Suppressor macrophage treated with lipopolysaccharide for 4 hours (primary cell): ENCODE measurements around the gene KIF5A.

Experiments
- DNase-seq: peaks from one replicate; pipeline ENCODE4 v3.0.0-alpha.2; 2020

The KIF5A gene

DNA sequence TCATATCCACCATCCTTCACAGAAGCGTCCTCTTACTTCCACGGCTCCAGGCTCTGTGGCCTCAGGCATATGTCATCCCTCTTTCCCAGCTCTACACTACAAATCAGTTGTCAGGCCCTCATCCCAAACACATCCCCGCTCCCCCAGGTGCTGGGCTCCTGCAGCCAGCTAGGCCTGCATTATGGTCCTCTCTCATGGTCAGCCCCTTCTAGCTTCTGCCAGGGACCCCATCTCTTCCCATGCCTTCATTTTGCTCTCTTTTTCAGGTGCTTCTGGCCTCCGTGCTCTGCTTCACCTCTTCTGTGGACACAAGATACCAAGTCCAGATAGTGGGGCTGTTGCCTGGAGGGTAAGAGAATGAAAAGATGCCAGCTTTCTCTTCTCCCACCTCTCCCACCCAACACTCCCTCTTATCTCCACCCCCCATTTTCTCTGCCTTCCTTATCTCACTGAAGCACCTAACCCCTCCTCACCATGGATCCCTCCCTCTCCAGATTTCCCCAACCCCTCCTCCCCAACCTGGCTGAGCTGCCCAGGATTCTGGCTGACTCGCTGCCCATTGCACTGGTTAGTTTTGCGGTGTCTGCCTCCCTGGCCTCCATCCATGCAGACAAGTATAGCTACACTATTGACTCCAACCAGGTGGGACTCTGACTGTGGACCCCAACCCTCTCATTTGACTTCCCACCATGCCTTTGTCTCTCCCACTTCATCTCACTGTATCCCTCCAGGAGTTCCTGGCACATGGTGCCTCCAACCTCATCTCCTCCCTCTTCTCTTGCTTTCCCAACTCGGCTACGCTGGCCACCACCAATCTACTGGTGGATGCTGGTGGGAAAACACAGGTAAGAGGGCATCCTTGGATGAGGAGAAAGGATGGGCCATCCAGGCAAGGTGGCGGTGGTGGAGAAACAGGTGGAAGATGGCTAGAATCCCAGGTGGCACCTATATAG is 72.7 kb downstream of the KIF5A start:
- no peak for DNase-seq

DNA sequence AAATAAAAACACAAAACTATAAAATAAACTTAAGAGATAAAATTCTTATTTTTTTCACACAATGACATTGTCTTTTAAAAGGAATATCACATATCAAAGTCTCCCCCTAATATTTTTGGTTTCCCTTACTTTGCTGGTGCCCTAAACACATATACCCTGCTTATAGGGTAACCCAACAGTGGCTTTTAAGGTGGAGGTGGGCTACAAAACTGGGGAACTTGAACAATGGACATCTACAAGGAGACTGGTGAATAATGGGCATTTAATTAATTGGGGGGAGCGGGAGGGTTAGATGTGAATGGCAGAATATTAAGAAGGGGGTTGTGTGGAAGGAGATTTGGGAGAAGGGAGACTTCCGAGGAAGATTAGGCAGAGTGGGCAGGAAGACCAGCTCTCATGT is 73.5 kb downstream of the KIF5A start:
- no peak for DNase-seq

- no peak for DNase-seq
Observed at GRCh38 chr12:57623811-57624390, 74.1 kb downstream of the KIF5A start.

DNA sequence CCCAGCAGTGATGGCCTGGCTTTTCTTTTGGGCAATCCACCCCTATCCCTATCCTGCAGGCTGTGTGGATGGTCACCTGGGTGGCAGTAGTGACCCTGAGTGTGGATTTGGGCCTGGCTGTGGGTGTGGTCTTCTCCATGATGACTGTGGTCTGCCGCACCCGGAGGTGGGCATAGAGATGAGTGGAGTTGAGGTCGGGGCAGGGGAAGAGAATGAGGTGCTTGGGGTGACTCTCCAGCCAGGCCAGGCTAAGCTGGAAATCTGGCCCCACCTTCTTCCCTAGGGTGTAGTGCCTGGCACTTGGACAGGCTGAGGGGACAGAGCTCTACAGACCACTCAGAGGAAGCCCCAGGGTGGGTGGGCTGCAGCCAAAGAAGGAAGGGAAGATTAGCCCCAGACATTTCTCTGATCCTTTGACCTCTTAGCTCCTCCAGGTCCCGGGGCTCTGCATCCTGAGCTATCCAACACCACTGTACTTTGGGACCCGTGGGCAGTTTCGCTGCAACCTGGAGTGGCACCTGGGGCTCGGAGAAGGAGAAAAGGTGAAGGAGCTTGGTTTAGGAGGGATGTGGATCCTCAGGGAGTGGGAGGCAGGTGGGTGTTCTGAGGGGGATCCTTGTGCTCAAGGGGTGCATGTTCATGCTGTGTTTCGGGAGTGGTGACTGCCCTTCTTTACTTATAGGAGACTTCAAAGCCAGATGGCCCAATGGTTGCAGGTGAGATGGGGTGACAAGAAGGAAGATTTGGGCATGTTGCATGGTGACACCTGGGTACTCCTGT is 74.8 kb downstream of the KIF5A start:
- DNase-seq, result no peak

- DNase-seq, result no peak
Observed at GRCh38 chr12:57625261-57626032, 75.6 kb downstream of the KIF5A start.

- DNase-seq, result no peak
Observed at GRCh38 chr12:57626111-57626920, 76.5 kb downstream of the KIF5A start.

- no peak for DNase-seq
Observed at GRCh38 chr12:57626921-57627445, 77.1 kb downstream of the KIF5A start.

DNA sequence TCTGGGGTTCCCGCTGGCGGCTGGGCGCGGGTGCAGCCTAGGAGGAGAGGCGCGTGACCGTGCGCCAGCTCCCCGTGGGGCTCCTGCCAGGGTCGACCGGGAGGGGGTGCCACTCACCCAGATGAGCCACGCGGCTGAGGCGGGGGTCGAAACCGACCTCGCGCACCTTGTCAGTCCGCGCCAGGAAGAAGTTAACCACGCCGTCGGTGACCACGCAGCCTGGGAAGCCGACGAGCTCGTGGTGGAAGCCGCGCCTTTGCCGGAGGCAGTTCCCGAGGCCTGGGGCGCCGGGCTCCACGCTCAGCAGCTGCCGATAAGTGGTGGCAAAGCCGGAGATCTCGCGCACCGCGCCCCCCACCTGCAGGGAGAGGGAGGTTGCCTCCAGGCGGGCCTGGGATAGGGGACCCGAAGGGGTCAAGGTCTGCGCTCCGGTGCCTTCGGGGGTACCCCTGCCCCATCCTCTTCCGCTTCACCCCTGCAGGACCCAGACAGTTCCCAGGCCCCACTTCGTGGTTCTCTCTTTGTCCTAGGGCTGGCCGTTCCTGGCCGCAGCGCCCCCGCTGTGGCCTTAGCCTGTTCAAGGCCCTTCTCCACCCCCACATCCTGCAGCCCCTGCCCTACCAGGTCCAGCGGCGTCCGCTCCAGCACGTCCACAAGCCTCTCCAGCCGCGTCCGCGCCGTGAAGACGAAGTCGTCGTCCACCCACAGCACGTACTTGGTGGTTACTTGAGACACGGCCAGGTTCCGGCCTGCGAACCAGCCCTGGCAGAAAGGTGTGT is 77.8 kb downstream of the KIF5A start:
- peak; percentile 15 for DNase-seq

DNA sequence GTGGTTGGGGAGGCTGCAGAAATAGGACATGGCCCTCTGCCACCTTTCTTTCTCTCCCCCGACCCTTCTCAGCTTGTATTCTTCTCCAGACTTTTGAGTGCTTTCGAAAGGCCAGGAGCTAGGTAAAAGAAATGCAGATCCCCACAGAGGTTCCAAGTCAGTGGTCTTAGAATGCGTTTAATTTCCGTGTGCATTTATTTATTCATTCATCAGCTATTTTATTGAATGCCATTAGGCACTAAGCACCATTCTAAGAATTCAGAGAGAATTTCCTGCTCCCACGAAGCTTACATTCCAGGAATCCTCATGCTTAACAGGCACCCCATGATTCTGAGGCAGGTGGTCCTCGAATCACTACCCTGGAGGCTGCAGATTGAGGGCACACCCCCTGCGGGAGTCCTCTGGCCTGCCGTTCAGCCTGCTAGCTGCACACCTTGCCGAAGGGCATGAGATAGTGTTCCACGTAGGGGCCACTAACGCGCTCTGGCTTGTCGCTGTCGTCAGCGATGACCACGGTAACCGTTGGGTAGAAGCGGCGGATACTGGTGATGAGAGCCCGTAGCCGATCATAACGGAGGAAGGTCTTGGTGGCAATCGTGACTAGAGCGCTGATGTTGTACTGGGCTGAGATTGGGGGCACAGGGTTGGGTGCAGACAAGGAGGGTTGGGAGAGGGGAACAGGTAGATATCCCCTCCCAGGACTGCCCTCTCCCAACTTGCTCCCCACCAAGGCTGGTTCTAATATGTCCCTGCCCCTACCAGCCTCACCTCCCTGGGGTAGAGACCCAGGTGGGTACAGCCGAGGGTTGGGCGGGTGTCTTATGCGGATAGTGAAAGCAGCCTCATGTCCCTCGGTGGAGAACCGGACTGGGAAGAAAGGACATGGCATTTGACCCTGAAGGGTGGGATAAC is 78.7 kb downstream of the KIF5A start:
- no peak for DNase-seq

DNA sequence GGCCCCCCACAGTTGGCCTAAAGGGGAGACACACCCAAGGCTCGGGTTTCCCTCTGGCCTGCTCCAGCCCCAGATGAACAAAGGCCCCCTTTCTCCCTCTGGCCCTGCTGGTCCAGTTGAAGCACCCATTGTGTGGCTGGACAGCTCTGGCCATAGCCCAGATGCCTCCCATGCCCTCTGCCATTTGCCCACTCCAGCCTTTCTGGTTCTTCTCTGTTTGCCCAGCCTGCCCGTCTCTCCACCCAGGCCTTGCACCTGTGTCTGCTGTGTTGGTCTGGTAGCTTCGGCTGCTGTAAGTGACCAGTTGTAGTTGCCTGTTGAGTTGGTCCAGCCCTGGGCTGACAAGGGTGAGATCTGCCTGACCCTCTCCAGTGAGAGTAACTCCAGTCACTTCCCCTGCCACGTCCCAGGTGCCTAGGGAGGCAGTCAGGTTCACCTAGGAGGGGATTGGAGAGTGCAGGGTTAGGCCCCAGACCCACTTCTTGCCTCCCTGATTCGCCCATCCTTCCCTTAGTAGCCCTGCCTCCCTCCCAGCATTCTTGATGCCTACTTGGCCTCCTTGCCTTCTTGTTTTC is 80.1 kb downstream of the KIF5A start:
- no peak for DNase-seq

- DNase-seq, result no peak
Observed at GRCh38 chr12:57630891-57631433, 81.1 kb downstream of the KIF5A start.

GRCh38 chr12:57631566-57632072 is 81.8 kb downstream of the KIF5A start:
- no peak for DNase-seq

DNA sequence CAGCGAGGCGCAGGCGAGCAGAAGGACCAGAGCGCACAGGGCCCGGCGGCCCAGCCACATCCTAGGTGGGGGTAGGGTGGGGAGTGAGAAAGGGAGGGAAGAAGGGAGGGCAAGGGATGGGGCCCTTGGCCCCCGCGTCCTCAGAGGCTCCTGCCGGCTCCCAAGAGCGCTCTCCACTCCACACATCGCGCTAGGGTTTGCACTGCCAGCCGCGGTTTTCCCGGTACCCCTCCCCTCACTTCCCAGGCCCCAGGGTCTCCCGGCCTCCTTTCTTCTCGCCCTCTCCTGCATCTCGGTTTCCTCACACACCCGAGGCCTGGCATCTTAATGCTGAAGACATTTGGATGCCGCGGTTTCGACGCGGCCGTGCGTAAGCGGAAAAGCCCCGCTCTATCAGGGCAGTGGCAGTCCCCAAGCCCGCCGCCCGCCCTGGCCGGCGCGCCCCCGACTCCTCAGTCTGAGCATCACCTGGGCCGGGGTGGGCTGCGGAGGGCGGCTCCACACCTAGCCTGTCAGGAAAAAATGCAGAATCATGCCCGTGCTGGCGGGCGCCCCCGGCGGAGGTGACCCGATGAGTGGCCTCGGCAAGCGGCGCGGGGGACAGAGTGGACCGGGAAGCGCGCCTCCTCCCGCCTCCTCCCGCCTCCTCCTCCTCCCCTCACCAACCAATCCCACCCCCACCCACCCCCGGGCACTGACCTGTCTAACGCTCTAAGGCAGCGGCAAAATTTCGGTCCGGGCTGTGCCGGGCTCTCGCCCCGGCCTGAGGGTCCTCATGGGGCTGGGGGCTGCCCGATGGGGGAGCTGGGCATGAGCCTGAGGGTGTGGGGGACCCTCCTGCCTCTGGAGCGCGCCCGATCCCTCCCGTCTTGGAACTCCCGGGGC is 82.5 kb downstream of the KIF5A start:
- no peak for DNase-seq

DNA sequence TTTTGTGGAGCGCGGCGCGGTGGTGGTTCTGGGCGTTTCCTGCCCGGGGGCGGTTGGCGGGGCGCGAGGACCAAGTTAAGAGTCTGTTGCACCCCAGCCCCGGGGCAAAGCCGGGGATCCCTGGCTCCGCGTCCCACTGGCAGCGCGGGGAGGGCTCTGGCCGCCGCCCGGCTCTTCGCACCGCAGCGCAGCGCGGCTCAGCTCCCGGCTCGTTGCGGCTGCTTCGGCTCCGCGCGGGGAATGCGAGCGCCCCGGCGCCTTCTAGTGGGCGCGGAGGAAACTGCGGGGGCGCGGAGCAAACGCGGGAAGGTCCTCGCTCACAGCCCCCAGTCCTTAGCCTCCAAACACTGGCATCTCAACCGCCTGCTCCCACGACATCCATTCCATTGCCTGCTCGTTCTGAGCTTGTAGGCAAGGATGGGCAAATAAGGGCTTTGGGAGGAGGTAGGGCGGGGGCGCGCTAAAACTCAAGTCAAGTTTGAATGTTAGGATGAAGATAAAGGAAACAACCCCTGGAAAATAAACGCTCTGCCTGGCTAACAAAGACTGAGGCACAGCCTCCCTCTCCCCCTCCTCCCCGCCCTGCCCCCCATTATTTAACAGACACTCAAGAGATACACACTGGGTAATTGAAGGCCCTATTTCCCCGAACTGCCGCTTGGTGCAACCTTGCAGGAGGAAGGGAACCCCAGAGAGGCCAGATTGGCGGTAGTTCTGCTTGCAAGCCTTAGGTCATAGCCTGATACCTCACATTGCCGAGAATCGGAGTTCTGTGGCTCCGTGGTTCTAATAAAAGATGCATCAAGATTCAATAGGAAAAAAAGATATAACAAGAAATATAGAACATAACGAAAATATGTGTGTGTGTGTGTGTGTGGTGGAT is 83.4 kb downstream of the KIF5A start, which contains the start of gene B4GALNT1:
B4GALNT1 (minus strand) TSS at position 244 of the 883 bp plus-strand sequence. CDS start 1,069 bp downstream, outside the sequence.
- DNase-seq, result peak; percentile 74
